NCI-H2081 treated with DMSO at 0.1 percent for 48 hours (cell line): Measurements from ENCODE around the gene TMEM183A.

ENCODE experiments used
- DNase-seq: peaks from one replicate; lab custom pipeline; 2025; lab: John Stamatoyannopoulos, UW

The TMEM183A gene

GRCh38 chr1:203031467-203031866, 24.3 kb downstream of the TMEM183A start:
- no peak for DNase-seq

GRCh38 chr1:203033287-203033686, 26.1 kb downstream of the TMEM183A start:
- no peak for DNase-seq

DNA sequence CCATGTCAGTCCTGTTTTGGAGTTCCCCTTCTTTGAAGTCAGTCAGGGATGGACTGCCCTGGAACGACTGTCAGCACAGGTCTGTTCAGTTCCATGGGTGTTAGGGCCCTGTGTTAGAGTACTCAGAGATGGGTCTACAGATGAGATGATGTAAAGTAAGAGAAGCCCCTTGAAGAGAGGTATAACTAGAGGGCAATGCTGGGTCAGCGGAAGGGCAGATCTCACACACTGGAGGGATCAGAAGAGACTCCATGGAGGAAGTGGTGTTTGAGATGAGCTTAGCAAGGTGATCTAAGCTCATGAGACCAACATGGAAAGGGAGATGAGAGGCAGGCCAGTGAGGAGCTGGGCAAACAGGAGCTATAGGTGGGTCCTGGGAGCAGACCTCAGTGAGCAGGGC, 26.7 kb downstream of the TMEM183A start:
- DNase-seq: no peak

GRCh38 chr1:203034422-203035110, 27.4 kb downstream of the TMEM183A start:
- no peak for DNase-seq

- no peak for DNase-seq
Measured at GRCh38 chr1:203035111-203036000, 28.2 kb downstream of the TMEM183A start.

GRCh38 chr1:203036135-203036534, 29.0 kb downstream of the TMEM183A start:
- no peak for DNase-seq

GRCh38 chr1:203036537-203036936, 29.4 kb downstream of the TMEM183A start:
- no peak for DNase-seq

DNA sequence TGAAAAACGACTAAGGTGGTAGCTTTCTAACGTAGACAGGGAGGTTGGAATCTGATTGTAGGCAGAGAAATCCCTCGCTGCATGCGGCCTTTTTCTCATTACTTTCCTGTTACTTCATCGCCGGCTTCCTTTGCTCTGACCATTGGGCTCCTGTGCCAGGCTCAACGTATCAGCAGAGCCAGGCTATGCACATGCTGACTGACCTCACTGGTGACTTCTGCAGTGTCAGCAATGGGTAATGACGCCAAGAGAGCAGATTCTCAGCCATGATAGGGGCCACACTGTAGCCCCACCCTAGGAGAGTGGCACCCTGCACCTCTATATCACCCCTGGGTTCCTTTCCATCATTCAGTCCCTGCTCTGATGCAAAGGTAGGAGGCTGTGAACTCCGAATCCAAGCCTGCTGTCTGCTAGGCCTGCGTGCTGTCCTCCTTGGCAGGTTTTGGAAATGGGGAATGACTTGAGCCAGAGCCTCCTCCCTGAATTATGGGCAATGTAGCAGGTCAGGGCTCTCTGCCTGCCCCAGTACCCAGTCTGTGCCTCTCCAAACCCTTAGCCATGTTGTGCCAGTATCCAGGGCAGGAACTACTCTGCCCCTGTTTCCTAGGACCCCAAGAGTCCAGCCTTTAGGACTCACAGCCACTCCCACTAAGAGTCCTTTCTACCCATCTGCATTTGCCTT, 30.5 kb downstream of the TMEM183A start:
- no peak for DNase-seq

- DNase-seq: no peak
Measured at GRCh38 chr1:203038217-203038741, 31.1 kb downstream of the TMEM183A start.

GRCh38 chr1:203038891-203039608, 31.9 kb downstream of the TMEM183A start:
- peak; percentile 44 for DNase-seq

GRCh38 chr1:203039609-203040512, 32.7 kb downstream of the TMEM183A start:
- DNase-seq: no peak

DNA sequence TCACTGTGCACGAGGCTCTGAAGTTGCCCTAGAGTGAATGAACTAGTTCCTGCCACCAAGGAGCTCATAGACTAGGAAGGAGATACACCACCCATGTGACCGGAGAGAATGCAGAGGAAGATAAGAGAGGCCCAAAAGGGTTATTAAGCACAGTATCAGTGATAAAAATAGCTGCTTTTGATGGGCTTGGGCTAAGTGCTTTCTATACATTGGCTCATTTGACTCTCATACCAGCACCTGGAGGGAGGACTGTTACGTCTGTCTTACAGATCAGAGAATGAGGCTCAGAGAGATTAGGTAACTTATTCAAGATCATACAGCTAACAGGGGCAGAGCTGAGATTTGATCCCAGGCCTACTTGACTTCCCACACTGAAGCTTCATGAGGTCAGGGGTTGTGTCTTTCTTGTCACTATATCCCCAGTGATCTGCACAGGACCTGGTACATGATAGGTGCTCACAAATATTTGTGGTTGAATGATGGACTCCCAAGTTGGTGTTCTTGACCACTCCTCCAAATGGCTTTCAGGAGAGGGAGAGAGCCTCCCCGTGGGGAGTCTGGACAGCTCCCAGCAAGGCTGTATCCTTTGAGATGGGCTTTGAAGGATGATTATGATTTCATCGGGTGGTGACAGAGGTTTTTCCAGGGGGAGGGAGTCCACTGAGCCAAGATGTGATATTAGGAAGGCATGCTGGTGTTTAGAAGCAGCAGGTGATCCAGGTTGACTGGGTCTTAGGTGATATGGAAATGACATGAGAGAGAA, 33.5 kb downstream of the TMEM183A start:
- no peak for DNase-seq

DNA sequence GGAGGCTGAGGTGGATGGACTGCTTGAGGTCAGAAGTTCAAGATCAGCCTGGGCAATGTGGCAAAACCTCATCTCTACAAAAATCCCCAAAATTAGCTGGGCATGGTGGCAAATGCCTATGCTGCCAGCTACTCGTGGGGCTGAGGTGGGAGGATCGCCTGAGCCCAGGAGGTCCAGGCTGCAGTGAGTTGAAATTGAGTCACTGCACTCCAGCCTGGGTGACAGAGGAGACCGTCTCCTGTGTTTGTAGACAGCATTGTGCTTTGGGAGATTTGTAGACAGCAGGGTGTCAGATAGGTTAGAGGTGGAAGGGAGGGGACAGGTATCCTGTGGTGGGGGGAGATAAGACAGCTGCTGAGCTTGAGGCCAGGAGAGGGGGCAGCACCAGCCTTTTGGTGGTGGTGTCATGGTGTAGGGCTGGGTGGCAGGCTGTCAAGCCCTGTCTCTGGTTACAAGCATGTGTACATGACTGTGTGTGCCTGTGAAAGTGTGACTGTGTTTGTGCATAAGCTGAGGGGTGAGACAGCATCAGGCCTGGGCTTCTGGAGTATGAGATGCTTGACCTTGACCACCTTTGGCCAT, 34.3 kb downstream of the TMEM183A start:
- DNase-seq: no peak

GRCh38 chr1:203043830-203044545, 36.8 kb downstream of the TMEM183A start:
- no peak for DNase-seq

GRCh38 chr1:203044546-203045250, 37.5 kb downstream of the TMEM183A start:
- no peak for DNase-seq

DNA sequence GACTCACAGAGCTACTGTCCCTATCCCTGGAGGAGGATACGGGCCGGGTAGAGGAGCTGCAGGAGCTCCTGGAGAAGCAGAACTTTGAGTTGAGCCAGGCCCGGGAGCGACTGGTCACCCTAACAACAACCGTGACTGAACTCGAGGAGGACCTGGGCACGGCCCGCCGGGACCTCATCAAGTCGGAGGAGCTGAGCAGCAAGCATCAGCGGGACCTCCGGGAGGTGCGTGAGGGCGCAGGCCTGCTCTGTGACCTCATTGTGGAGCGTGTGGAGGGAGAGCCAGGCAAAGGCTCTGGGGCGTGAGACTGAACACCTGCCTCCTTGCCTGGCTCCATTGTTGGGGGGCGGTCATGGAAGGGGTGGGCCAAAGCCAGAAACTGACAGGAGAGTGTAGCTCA, 38.2 kb downstream of the TMEM183A start:
- DNase-seq: no peak

DNA sequence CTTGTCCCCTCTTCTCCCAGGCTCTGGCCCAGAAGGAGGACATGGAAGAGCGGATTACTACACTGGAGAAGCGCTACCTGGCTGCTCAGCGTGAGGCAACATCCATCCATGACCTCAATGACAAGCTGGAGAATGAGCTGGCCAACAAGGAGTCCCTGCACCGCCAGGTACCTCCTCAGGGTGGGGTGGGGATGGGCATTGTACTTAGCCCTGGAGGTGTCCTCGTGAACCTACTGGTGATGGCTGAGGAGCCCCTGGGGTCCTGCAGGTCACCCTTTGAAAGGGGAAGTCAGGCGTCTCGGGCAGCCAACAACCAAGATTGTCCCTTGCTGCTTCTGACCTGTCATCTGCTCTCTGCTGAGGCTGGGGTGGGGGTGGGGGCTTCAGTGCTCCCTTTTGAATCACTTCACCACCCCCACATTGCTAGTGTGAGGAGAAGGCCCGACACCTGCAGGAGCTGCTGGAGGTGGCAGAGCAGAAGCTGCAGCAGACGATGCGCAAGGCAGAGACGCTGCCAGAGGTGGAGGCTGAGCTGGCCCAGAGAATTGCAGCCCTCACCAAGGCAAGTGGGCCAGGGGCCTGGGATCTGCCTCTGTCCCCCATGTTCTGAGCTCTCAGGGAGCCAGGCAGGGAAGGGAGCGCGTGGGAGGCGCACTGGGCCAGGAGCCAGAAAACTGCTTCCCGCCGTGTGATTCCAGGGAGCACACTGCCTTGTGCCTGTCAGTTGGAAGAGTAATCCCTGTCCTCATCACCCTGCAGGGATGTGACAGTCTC, 38.8 kb downstream of the TMEM183A start:
- no peak for DNase-seq
